ENCODE results near the gene ARHGEF7.

ARHGEF7 gene

DNA sequence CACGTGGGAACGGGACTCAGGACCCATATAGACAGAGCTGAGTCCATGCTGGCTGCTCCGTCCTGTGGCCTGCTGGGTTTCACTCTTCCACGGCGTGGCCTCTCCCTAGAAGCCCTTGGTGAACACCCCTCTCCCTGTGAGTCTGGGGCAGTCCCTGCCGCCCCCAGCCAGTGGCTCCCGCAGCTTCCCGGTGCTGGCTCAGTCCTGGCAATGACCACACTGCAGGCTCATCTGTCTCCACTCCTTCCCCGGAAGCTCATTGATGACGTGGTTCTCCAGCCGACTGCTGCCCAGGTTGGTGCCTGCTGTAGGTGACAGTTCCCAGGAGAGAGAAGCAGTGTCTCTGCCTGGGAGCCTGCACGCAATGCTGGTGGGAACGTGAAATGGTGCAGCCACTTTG lies 203.3 kb downstream of the ARHGEF7 start:
- H3K4me3 ChIP-seq (ENCODE audit: low read depth, low read length), result no peak overlapping the region
- TF ChIP-seq, protein P1, sequence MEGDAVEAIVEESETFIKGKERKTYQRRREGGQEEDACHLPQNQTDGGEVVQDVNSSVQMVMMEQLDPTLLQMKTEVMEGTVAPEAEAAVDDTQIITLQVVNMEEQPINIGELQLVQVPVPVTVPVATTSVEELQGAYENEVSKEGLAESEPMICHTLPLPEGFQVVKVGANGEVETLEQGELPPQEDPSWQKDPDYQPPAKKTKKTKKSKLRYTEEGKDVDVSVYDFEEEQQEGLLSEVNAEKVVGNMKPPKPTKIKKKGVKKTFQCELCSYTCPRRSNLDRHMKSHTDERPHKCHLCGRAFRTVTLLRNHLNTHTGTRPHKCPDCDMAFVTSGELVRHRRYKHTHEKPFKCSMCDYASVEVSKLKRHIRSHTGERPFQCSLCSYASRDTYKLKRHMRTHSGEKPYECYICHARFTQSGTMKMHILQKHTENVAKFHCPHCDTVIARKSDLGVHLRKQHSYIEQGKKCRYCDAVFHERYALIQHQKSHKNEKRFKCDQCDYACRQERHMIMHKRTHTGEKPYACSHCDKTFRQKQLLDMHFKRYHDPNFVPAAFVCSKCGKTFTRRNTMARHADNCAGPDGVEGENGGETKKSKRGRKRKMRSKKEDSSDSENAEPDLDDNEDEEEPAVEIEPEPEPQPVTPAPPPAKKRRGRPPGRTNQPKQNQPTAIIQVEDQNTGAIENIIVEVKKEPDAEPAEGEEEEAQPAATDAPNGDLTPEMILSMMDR (IDR thresholded peaks at IDR 0.05; ENCODE audit: control insufficient read depth, extremely low read depth, insufficient read depth), result no peak
- DNase-seq (ENCODE audit: low read depth), result no peak

DNA sequence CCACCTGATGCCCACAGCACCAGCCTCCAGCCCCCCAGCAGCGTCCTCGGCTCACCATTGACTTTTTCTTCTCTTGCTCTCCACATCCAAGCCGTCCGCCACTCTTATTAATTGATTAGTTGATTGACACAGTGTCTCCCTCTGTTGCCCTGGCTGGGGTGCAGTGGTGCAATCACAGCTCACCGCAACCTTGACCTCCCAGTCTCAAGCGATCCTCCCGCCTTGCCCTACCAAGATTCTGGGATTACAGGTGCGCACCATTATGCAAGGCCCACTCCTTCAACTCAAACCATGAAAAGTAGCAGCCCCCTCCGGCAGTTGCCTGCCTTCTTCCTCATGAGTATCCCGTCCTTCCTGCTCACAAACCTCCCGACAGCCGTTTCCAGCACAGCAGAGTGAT lies 204.4 kb downstream of the ARHGEF7 start:
- TF ChIP-seq, protein P1 (IDR thresholded peaks at IDR 0.05; ENCODE audit: control insufficient read depth, extremely low read depth, insufficient read depth), result no peak
- no peak overlapping the region for H3K4me3 ChIP-seq (ENCODE audit: low read depth, low read length)
- DNase-seq (ENCODE audit: low read depth), result no peak

DNA sequence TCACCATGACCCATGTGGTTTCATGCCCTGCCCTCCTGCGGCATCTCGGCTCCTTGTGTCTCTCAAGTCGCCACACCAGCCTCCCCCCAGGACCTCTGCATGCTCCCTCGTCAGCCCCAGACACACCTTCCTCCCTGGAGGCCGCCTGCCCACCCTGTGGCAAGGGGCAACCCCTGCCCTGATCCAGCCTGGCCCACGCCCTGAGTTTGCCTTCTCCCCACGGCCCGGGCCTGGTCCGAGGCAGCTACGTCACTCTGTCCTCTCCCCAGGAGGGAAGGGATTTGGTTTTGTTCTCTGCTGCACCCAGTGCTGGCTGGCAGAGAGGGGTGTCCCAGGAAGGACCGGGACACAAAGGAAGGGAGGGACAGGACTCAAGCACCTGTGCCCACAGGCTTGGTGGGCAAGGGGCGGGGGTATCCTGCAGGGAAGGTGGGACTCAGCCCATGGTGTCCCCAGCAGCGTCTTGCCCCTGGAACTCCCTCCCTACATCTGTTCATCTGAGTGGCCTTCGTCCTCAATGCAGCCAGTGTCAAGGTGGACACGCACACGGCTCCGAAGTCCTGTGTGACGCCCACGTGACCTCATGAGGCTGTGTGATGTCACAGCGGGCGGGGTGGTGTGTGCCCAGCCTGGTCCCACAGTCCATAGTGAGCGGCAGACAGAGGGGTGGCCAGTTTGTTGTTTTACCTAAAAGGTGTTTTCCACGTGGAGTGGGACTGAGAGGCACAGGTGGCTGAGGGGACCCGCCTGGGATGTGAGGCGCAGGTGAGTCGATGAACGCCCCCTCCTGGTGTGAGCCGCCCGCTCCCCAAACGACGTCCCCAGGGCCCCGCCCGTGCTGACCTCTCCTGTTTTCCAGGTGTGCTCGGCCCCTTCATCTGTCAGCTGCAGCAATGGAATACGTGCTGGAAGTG lies 205.1 kb downstream of the ARHGEF7 start, which contains the start of gene TEX29:
TSS of gene TEX29 (plus strand) at position 645 of the 914 bp plus-strand sequence. CDS start at position 894, 249 bp downstream.
- TF ChIP-seq, protein P1 (IDR thresholded peaks at IDR 0.05; ENCODE audit: control insufficient read depth, extremely low read depth, insufficient read depth), result no peak
- DNase-seq (ENCODE audit: low read depth), result no peak
- no peak within 1 kb of the TSS for H3K4me3 ChIP-seq (ENCODE audit: low read depth, low read length)

DNA sequence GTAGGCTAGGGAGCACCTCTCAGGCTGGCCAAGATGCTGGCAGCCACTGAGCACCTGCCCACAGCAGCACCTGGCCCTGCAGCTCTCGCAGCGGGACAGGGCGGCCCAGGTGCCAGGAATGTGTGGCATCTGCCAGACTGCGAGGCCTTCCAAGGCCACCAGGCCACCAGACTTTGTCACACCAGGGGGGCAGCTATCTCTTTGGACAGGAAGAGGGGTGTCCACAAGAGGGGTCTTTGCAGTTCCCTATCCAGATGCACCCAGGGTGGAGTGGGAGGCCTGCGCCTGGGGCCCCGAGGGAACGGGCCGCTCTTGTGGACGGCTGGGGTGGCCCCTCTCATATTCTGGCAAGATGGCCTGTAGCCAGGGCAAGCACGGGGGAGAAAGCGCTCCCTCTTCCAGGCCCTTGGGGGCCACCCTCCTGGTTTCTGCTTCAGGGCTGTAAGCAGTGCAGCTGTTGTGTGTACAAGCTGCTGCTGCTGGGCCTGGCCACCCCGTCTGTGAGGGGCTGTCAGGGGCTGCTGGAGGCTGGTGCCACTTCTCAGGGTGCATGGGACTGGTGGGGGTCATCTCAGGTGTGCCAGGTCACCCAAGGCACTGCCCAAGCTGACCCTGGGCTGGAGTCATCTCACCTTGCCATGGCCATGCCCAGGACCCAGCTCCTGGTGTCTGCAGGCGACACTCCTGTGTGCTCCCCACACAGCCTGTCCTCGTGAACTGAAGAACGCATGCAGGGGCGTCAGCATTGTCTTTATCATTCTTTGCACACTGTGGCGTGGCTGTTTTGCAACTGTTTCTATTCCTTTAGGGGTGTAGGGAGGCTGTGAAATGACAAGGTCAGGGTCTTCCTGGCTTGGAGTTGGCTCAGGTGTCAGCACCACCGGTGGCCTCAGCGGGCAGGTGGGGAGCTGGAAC lies 207.1 kb downstream of the ARHGEF7 start:
- TF ChIP-seq, protein P1 (IDR thresholded peaks at IDR 0.05; ENCODE audit: control insufficient read depth, extremely low read depth, insufficient read depth), result no peak
- no peak for DNase-seq (ENCODE audit: low read depth)
- no peak overlapping the region for H3K4me3 ChIP-seq (ENCODE audit: low read depth, low read length)

DNA sequence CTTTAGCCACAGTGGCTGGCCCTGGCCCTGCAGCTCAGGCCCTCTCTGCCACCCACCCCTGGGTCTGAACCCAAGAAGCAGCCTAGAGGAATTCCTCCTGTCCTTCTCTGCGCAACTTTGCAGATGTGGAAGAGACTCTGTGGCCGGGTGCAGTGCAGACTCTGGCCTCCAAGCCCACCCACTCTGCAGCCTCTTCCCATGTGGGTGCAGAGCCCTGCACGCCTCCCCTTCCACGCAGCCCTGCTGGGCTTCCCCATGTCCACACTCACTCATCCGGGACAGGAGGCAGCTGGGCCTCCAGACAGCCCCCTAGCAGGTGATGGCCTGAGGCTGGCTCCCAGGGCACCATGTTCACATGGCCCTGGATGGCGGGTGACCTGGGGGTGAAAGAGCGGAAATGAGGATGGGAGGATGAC lies 207.8 kb downstream of the ARHGEF7 start:
- TF ChIP-seq, protein P1 (IDR thresholded peaks at IDR 0.05; ENCODE audit: control insufficient read depth, extremely low read depth, insufficient read depth), result no peak
- DNase-seq (ENCODE audit: low read depth), result no peak
- H3K4me3 ChIP-seq (ENCODE audit: low read depth, low read length), result no peak overlapping the region

DNA sequence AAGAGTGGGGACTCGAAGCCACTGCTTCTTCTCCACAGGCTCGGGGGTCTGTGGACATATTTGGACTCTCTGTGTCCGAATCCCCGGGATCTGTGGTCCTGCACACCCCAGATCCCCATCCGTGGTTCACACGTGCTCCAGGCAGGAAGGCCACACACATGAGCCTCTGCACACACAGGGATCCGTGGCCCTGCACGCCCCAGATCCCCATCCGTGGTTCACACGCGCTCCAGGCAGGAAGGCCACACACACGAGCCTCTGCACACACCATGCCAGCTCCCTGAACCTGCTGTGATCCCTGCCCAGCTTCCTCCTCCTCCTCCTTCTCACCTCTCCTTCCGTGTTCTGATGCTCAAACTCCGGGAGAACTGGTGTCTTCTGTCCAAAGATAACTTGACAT lies 208.4 kb downstream of the ARHGEF7 start:
- H3K4me3 ChIP-seq (ENCODE audit: low read depth, low read length), result no peak overlapping the region
- no peak for DNase-seq (ENCODE audit: low read depth)
- TF ChIP-seq, protein P1 (IDR thresholded peaks at IDR 0.05; ENCODE audit: control insufficient read depth, extremely low read depth, insufficient read depth), result no peak

Measured in LNCaP clone FGC (cell line).